ENCODE measurements around the gene HES6. TPM values are rescaled to one million over a fixed set of nuclear protein-coding genes. Genes with fewer than 3 reads are reported as not detected.

HES6 gene
- total RNA-seq, 4 donors from 2014 or later: 9.5 to 33.3 (median 10.2) TPM; not detected in 1

DNA sequence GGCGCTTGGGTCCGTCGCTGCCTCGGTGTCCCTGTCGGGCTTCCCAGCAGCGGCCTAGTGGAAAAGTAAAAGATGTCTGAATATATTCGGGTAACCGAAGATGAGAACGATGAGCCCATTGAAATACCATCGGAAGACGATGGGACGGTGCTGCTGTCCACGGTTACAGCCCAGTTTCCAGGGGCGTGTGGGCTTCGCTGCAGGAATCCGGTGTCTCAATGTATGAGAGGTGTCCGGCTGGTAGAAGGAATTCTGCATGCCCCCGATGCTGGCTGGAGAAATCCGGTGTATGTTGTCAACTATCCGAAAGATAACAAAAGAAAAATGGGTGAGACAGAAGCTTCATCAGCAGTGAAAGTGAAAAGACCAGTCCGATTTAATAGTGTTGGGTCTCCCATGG, 8.0 kb downstream of the HES6 start:
- no peaks in the 10 kb centered on the region for H3K27me3 ChIP-seq
- H3K4me3 ChIP-seq: peak overlapping the region in 1 of 2 donors; percentile 40
- H3K9me3 ChIP-seq: no peaks in the 10 kb centered on the region
- peak overlapping the region in 1 of 2 donors; percentile 72 for H3K27ac ChIP-seq
- no peak for TF ChIP-seq POLR2A (IDR thresholded peaks at IDR 0.05)
- TF ChIP-seq, protein P1, sequence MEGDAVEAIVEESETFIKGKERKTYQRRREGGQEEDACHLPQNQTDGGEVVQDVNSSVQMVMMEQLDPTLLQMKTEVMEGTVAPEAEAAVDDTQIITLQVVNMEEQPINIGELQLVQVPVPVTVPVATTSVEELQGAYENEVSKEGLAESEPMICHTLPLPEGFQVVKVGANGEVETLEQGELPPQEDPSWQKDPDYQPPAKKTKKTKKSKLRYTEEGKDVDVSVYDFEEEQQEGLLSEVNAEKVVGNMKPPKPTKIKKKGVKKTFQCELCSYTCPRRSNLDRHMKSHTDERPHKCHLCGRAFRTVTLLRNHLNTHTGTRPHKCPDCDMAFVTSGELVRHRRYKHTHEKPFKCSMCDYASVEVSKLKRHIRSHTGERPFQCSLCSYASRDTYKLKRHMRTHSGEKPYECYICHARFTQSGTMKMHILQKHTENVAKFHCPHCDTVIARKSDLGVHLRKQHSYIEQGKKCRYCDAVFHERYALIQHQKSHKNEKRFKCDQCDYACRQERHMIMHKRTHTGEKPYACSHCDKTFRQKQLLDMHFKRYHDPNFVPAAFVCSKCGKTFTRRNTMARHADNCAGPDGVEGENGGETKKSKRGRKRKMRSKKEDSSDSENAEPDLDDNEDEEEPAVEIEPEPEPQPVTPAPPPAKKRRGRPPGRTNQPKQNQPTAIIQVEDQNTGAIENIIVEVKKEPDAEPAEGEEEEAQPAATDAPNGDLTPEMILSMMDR (IDR thresholded peaks at IDR 0.05): no peak
- intact Hi-C loops (cut with DNase I; ENCODE audit: low total_unique reads): no loop called here
- no peak for DNase-seq
- H3K36me3 ChIP-seq: no peaks in the 10 kb centered on the region
- H3K4me1 ChIP-seq: no peaks in the 10 kb centered on the region

DNA sequence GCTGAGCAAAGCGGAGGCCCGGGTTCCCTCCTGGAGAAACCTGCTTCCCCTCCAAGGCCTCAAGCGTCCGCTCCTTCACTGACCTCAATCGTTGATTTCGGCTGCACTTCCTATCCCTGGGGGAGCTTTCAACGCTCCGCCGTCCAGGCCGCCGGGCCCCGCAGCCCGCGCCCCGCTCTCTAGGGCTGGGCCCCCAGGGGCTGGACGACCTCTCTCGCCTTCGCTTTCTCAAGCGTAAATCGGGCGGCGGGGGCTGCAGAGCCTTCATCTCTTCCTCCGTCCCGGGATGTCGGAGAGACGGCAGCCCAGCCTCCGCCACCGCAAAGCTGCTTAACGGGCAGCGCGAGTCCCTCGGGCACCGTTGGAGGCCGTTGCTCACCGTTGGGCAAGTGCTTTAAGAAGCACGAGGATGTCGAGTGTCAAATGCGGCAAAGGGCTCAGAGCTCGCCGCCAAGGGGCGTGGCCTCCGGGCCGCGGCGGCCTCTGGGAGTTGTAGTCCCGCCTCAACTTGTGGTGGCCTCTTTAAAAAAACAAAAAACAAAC, 8.5 kb downstream of the HES6 start:
- peak; percentile 76 to 81 for DNase-seq
- Histone ChIP-seq H3K4me3 (peak overlapping the region; percentile 29 to 40), H3K9me3 (no peaks in the 10 kb centered on the region), H3K4me1 (no peaks in the 10 kb centered on the region), H3K27ac (peak overlapping the region; percentile 72 to 86), H3K36me3 (no peaks in the 10 kb centered on the region), H3K27me3 (no peaks in the 10 kb centered on the region)
- TF ChIP-seq, protein P1 (IDR thresholded peaks at IDR 0.05): peak in 2 of 4 experiments; percentile 6 to 34
- peak in 1 of 2 donors; percentile 25 for TF ChIP-seq POLR2A (IDR thresholded peaks at IDR 0.05)
- intact Hi-C loops (cut with DNase I; ENCODE audit: low total_unique reads): no loop called here

DNA sequence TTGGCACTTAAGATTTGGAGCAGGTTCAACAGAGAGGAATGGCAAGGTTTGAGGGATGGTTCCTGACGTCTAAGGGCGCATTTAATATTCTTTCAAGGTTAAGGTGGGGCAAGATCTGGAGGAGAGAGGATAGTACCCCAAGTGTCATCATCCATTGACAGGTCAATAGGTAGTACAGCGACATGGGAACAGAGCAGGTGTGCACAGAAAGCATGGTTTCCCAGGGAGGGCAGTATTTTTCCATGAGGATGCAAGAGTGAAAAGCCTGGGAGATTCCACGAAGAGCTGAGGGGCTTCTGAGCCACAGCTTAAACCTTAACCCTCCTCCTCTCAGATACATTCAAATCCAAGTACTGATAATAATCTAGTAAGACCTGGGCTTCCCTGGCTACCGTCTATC, 9.1 kb downstream of the HES6 start:
- no peak for DNase-seq
- H3K27me3 ChIP-seq: no peaks in the 10 kb centered on the region
- peak overlapping the region in 1 of 2 donors; percentile 40 for H3K4me3 ChIP-seq
- H3K4me1 ChIP-seq: no peaks in the 10 kb centered on the region
- H3K27ac ChIP-seq: peak overlapping the region; percentile 72 to 86
- TF ChIP-seq, protein P1 (IDR thresholded peaks at IDR 0.05): no peak
- no peak for TF ChIP-seq POLR2A (IDR thresholded peaks at IDR 0.05)
- no peaks in the 10 kb centered on the region for H3K9me3 ChIP-seq
- intact Hi-C loops (cut with DNase I; ENCODE audit: low total_unique reads): no loop called here
- H3K36me3 ChIP-seq: no peaks in the 10 kb centered on the region

DNA sequence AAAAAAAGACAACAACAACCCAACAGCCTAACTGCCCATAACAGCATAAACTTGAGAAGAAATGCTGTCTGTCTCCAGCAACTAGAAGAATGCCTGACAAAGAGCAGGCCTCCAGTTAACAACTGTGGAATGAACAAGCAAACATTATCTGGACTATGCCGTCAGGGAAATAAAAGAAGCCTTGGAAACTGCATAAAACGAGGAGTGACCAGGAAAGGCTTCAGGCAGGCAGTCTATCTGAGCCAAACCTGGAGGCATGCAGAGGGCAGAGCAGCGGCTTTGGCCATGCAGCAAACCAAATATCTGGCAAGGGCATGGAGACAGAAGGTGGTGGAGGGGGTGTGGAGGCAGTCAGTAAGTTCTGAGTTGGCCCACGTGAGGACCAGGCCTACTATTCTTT, 11.1 kb downstream of the HES6 start:
- DNase-seq: peak in 1 of 2 donors; percentile 67
- H3K9me3 ChIP-seq: no peaks in the 10 kb centered on the region
- H3K27me3 ChIP-seq: no peaks in the 10 kb centered on the region
- peak overlapping the region; percentile 73 to 86 for H3K27ac ChIP-seq
- no peaks in the 10 kb centered on the region for H3K36me3 ChIP-seq
- TF ChIP-seq POLR2A (IDR thresholded peaks at IDR 0.05): no peak
- TF ChIP-seq, protein P1 (IDR thresholded peaks at IDR 0.05): no peak
- intact Hi-C loops (cut with DNase I; ENCODE audit: low total_unique reads): no loop called here
- no peak overlapping the region for H3K4me3 ChIP-seq
- no peaks in the 10 kb centered on the region for H3K4me1 ChIP-seq

DNA sequence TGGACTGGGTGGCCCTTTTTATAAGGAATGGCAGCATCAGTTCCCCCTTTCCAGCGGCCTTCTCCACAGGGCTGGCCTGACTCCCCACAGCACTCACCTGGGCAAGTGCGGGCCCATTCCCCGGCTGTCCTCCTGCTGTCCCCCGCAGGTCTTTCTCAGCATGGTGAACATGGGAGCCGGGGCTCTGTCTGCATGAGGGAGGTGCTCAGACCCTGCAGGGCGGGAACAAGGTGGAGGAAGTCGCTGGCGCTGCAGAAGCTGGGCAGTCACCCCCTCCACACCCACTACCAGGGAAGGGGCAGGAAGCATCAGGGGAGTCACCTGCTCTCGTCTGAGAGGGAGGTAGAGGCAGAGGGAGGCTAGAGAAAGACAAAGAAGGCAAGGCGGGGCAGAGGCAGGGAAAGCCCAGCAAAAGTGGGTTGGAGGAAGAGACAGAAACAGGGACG, 12.2 kb downstream of the HES6 start:
- DNase-seq: no peak
- H3K27ac ChIP-seq: peak overlapping the region; percentile 73 to 86
- no peaks in the 10 kb centered on the region for H3K36me3 ChIP-seq
- TF ChIP-seq, protein P1 (IDR thresholded peaks at IDR 0.05): no peak
- no peak for TF ChIP-seq POLR2A (IDR thresholded peaks at IDR 0.05)
- intact Hi-C loops (cut with DNase I; ENCODE audit: low total_unique reads): no loop called here
- H3K4me3 ChIP-seq: no peak overlapping the region
- no peaks in the 10 kb centered on the region for H3K4me1 ChIP-seq
- no peaks in the 10 kb centered on the region for H3K9me3 ChIP-seq
- H3K27me3 ChIP-seq: no peaks in the 10 kb centered on the region

Measured in uterus (tissue), 4 donors.